Sigmoid colon (tissue), 7 donors: Measurements from ENCODE around the gene ATG2A. TPM values are rescaled to one million over a fixed set of nuclear protein-coding genes. Genes with fewer than 3 reads are reported as not detected.

Source experiments
- DNase-seq: peaks from one replicate; pipeline ENCODE4 v3.0.0-alpha.2; 2019
- H3K27ac ChIP-seq, 4 donors: fragments of 200-600 bp; sonication (generic); one replicate each; pipeline ENCODE4 v1.5.1; 2016 to 2019; ENCODE audit warnings: mild to moderate bottlenecking in 1 of 4
- H3K27me3 ChIP-seq, 3 donors: fragments of 200-600 bp; sonication (generic); one replicate each; pipeline ENCODE4 v1.5.1; 2019; ENCODE audit warnings: mild to moderate bottlenecking in 1 of 3
- H3K36me3 ChIP-seq, 4 donors: fragments of 200-600 bp; sonication (generic); one replicate each; pipeline ENCODE4 v1.5.1; 2016 to 2019
- H3K4me1 ChIP-seq, 4 donors: fragments of 200-600 bp; sonication (generic); one replicate each; pipeline ENCODE4 v1.5.1; 2017 to 2019
- H3K4me3 ChIP-seq, 4 donors: fragments of 200-600 bp; sonication (generic); one replicate each; pipeline ENCODE4 v1.5.1; 2017 to 2019; ENCODE audit warnings: mild to moderate bottlenecking in 2 of 4, moderate library complexity in 1 of 4
- H3K9me3 ChIP-seq, 4 donors: fragments of 200-600 bp in 3 of 4; sonication (generic) in 3 of 4; one replicate each; pipeline versions ENCODE4 v1.5.1 to v1.6.1; 2013 to 2019
- CTCF ChIP-seq, 4 experiments: fragments of 450-650 bp in 3 of 4; fragments of 200-600 bp in 1 of 4; IDR thresholded peaks; one replicate each; pipeline ENCODE4 v1.5.1; 2016 to 2019; ENCODE audit warnings: antibody characterized with exemption in 4 of 4, mild to moderate bottlenecking in 3 of 4, moderate library complexity in 2 of 4
- EP300 ChIP-seq, 4 donors: sonication (generic); formaldehyde crosslinking; IDR thresholded peaks; one replicate each; pipeline ENCODE4 v1.6.1; 2017; ENCODE audit warnings: antibody characterized with exemption in 4 of 4
- POLR2A ChIP-seq, 2 donors: fragments of 450-650 bp; IDR thresholded peaks; one replicate each; pipeline ENCODE4 v1.6.1; 2016; ENCODE audit warnings: antibody characterized with exemption in 2 of 2, mild to moderate bottlenecking in 2 of 2, moderate library complexity in 2 of 2
- POLR2AphosphoS5 ChIP-seq, 4 donors: sonication (generic); formaldehyde crosslinking; IDR thresholded peaks; one replicate each; pipeline ENCODE4 v1.6.1; 2017; ENCODE audit warnings: antibody characterized with exemption in 4 of 4
- whole genome bisulfite sequencing, 2 donors: extraction: QIAGEN DNeasy Blood & Tissue Kit; methylation state at CpG; one replicate each; pipeline ENCODE4 v1.1.7; 2013; 5-methylcytosine and 5-hydroxymethylcytosine counted together
- intact Hi-C: fragments of 100-400 bp; cut with DNase I; formaldehyde crosslinking; loops from one replicate; pipeline ENCODE4 v1.15.1; 2023
- polyA plus RNA-seq, 3 donors: library from polyadenylated mRNA; stranded (reverse); fragments of 200-250 nt; gene quantifications; one replicate each; pipeline ENCODE4 v1.2.3, GENCODE V29; 2013
- total RNA-seq, 4 donors: library from RNA; depleted of rRNA; stranded (reverse); fragments of >200 nt; gene quantifications; one replicate each; pipeline ENCODE4 v1.1.0, GENCODE V29; 2016
- donor health status: healthy with polysubstance abuse.
- donor health status: Bipolar disorder and iron deficiency.
- donor health status: healthy.

ATG2A gene
- total and polyA plus RNA-seq, 7 donors: 12.1 to 27.6 (median 14.5) TPM

DNA sequence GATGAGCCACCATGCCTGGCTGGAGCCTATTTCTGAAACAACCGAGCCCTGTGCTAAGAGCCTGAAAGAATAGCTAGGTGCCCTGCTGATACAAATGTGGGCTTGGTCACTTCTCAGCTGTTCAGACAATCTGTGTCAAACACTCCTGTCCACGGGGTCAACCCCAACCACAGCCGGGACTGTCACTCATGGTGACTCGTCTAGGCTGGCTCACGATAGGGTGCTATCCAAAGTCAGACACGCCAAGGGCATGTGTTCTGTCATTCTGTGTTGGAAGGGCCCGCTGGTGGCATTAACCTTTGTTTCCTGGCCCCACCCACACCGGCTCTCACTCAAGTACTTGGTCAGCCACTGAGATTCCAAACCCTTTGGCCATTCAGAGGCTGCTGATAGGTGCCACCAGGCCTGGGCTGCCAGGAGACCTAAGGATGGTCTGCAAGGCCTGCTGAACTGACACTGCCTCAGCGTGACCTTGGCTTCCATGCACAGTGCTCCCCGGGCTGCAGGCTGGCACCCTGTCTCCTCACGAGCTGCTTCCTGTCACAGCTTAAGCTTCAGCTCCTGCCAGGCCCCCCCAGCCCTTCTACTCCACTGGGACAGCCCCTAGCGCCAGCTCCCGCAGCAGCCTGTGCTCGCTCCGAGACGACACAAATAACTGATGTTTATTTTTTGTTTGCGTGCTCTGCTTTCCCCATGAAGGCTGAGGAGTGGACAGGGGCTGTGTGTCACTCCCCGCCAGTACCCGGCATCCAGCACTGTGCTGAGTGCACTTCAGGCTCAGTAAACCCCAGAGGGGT lies 58.3 kb downstream of the ATG2A start:
- 55 to 76% methylated on average over 19 of the region's 19 CpGs for WGBS, 2 donors
- Histone ChIP-seq H3K4me1 (peaks cover 0 to 90% (median 76%) of the 10 kb centered on the region in 4 donors), H3K9me3 (no peaks in the 10 kb centered on the region), H3K27ac (peak overlapping the region; percentile 79 to 97 (median 97)), H3K4me3 (no peak overlapping the region), H3K36me3 (peaks cover 0 to 38% (median 27%) of the 10 kb centered on the region in 4 donors), H3K27me3 (no peaks in the 10 kb centered on the region)
- DNase-seq: peak; percentile 63
- intact Hi-C loops: no loop called here
- no peak for TF ChIP-seq EP300 (IDR thresholded peaks at IDR 0.05)
- no peak for TF ChIP-seq CTCF (IDR thresholded peaks at IDR 0.05)
- TF ChIP-seq POLR2A (IDR thresholded peaks at IDR 0.05): no peak
- no peak for TF ChIP-seq POLR2AphosphoS5 (IDR thresholded peaks at IDR 0.05)

DNA sequence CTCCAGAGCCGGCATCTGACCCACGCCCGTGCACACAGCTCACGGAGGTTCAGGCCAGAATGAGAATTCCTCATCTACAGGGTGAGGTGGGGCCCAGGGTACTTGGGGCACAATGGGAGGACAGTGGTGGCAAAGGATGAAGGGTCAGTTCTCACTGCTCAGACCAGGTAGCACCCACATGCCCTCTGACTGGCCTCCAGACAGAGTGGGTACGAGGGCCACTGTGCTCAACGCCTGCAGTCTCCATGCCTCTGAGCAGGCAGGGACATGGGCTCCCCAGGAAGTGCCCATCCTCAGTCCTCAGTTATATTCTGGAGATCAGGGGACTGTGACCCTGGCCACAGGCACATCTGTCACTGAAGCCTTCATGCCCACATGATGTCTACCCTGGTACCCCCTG lies 59.5 kb downstream of the ATG2A start:
- DNase-seq: no peak
- 88 to 96% methylated on average over 6 of the region's 6 CpGs for WGBS, 2 donors
- Histone ChIP-seq H3K4me3 (no peak overlapping the region), H3K4me1 (peaks cover 0 to 85% (median 65%) of the 10 kb centered on the region in 4 donors), H3K27me3 (no peaks in the 10 kb centered on the region), H3K9me3 (no peaks in the 10 kb centered on the region), H3K36me3 (peaks cover 0 to 48% (median 31%) of the 10 kb centered on the region in 4 donors), H3K27ac (peak overlapping the region; percentile 79 to 97 (median 97))
- no peak for TF ChIP-seq CTCF (IDR thresholded peaks at IDR 0.05)
- intact Hi-C loops: no loop called here

- WGBS, 2 donors: 70 to 78% methylated on average over 20 of the region's 20 CpGs
- H3K9me3 ChIP-seq: no peaks in the 10 kb centered on the region
- peak; percentile 91 for DNase-seq
- peaks cover 0 to 77% (median 61%) of the 10 kb centered on the region in 4 donors for H3K4me1 ChIP-seq
- intact Hi-C loops: no loop called here
- H3K4me3 ChIP-seq: no peak overlapping the region
- H3K27ac ChIP-seq: peak overlapping the region; percentile 79 to 97 (median 97)
- peaks cover 0 to 50% (median 31%) of the 10 kb centered on the region in 4 donors for H3K36me3 ChIP-seq
- no peaks in the 10 kb centered on the region for H3K27me3 ChIP-seq
- TF ChIP-seq EP300 (IDR thresholded peaks at IDR 0.05): no peak
- no peak for TF ChIP-seq POLR2A (IDR thresholded peaks at IDR 0.05)
- TF ChIP-seq CTCF (IDR thresholded peaks at IDR 0.05): no peak
- peak in 3 of 4 donors; percentile 32 to 68 (median 57) for TF ChIP-seq POLR2AphosphoS5 (IDR thresholded peaks at IDR 0.05)
Measured at GRCh38 chr11:64856382-64857227, 60.4 kb downstream of the ATG2A start.

DNA sequence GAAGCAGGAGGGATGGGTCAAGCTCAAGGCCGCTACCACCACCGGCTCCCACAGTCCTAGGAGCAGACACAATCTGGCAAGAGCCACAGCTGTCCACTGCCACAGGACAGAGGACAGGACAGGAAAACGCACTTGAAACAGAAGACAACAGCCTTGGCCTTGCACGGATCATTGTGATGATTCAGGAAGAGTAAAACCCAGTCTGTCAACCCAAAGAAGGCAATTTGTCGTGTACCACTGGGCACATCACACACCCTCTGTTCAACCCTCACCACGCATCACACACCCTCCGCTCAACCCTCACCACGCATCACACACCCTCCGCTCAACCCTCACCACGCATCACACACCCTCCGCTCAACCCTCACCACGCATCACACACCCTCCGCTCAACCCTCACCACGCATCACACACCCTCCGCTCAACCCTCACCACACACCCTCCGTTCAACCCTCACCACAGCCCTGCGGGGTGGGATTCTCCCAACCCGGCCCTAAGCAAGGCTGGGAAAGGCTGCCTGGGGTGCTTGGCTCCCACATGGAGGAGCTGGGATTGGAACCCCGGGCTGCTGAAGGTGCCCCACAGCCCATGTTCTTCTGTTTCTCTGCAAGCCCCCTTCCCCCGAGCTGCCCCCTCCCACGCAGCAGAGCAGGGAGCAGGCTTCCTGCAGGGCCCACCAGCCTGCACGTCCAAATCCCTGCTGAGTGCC lies 61.3 kb downstream of the ATG2A start:
- no peak for DNase-seq
- no peaks in the 10 kb centered on the region for H3K27me3 ChIP-seq
- H3K36me3 ChIP-seq: peaks cover 0 to 50% (median 31%) of the 10 kb centered on the region in 4 donors
- peaks cover 0 to 86% (median 66%) of the 10 kb centered on the region in 4 donors for H3K4me1 ChIP-seq
- TF ChIP-seq EP300 (IDR thresholded peaks at IDR 0.05): no peak
- TF ChIP-seq CTCF (IDR thresholded peaks at IDR 0.05): no peak
- no peak for TF ChIP-seq POLR2A (IDR thresholded peaks at IDR 0.05)
- TF ChIP-seq POLR2AphosphoS5 (IDR thresholded peaks at IDR 0.05): no peak
- intact Hi-C loops: no loop called here
- no peaks in the 10 kb centered on the region for H3K9me3 ChIP-seq
- peak overlapping the region; percentile 79 to 97 (median 97) for H3K27ac ChIP-seq
- H3K4me3 ChIP-seq: no peak overlapping the region
- WGBS, 2 donors: 76 to 86% methylated on average over 20 to 21 of the region's 22 CpGs
